ENCODE measurements around the gene PUM2. TPM values are rescaled to one million over a fixed set of nuclear protein-coding genes. Genes with fewer than 3 reads are reported as not detected.
A peak's percentile ranks its signal among the peaks of the same experiment; 100 is the strongest.

The PUM2 gene
- total and polyA plus RNA-seq, 4 donors: 27.4 to 145 (median 51.0) TPM

DNA sequence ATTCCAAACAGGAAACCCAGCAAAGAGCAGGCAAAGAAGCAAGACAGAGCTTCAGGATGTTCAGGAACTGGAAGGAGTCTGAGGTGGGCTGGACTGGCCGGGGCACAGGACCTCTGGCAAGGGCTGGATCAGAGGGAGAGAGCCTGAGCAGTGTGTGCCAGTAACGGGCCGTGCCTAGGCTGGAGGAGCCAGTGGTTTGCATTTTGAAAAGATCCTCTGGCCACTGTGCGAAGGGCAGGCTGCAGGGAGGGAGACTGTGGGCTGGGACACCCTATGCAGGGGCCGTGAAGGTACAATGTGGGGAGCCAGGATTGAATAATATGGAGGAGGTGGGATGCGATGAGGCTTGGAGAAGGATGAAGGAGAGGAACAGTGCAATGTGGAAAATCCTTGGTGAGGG is 119.5 kb downstream of the PUM2 start:
- no peak overlapping the region for H3K9ac ChIP-seq (ENCODE audit: insufficient read depth in 1 of 2, low read length in 2 of 2)

DNA sequence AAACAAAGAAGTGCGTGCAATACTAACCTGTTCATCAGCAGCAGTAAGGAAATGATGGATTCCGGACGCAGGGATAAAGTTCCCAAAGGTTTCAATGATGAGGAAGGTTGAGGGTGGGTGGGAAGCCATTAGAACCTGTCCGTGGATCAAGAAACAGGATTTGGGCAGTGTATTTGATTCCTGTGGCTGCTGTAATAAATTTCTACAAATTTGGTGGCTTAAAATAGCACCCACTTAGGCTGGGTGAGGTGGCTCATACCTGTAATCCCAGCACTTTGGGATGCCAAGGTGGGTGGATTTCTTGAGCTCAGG is 120.6 kb downstream of the PUM2 start:
- no peak overlapping the region for H3K27ac ChIP-seq (ENCODE audit: low read depth in 1 of 2, low read length in 1 of 2)
- WGBS, 2 donors: 83 to 85% methylated on average over 4 of the region's 4 CpGs
- no peak overlapping the region for H3K4me3 ChIP-seq
- DNase-seq (no peak), ATAC-seq (ENCODE audit: insufficient read depth, low FRiP score) (no peak)
- H3K36me3 ChIP-seq (ENCODE audit: control insufficient read depth in 4 of 4, insufficient read depth in 4 of 4, low read length in 4 of 4): no peaks in the 10 kb centered on the region
- H3K27me3 ChIP-seq (ENCODE audit: control insufficient read depth in 3 of 3, insufficient read depth in 3 of 3, low read length in 2 of 3): no peaks in the 10 kb centered on the region
- peaks cover 0 to 10% (median 6%) of the 10 kb centered on the region in 5 donors for H3K4me1 ChIP-seq (ENCODE audit: control insufficient read depth in 5 of 5, insufficient read depth in 5 of 5, low read length in 5 of 5)
- H3K9ac ChIP-seq (ENCODE audit: insufficient read depth in 1 of 2, low read length in 2 of 2): no peak overlapping the region
- no peaks in the 10 kb centered on the region for H3K9me3 ChIP-seq (ENCODE audit: control insufficient read depth in 4 of 4, insufficient read depth in 3 of 4, low read length in 3 of 4)
- TF ChIP-seq, protein P1, sequence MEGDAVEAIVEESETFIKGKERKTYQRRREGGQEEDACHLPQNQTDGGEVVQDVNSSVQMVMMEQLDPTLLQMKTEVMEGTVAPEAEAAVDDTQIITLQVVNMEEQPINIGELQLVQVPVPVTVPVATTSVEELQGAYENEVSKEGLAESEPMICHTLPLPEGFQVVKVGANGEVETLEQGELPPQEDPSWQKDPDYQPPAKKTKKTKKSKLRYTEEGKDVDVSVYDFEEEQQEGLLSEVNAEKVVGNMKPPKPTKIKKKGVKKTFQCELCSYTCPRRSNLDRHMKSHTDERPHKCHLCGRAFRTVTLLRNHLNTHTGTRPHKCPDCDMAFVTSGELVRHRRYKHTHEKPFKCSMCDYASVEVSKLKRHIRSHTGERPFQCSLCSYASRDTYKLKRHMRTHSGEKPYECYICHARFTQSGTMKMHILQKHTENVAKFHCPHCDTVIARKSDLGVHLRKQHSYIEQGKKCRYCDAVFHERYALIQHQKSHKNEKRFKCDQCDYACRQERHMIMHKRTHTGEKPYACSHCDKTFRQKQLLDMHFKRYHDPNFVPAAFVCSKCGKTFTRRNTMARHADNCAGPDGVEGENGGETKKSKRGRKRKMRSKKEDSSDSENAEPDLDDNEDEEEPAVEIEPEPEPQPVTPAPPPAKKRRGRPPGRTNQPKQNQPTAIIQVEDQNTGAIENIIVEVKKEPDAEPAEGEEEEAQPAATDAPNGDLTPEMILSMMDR (IDR thresholded peaks at IDR 0.05; ENCODE audit: control extremely low read depth, extremely low read depth): no peak

More for the DNA sequence above, 119.5 kb downstream of the PUM2 start:
- no peak for DNase-seq
- Histone ChIP-seq H3K27ac (ENCODE audit: low read depth in 1 of 2, low read length in 1 of 2) (peak overlapping the region in 1 of 2 donors; percentile 52), H3K27me3 (ENCODE audit: control insufficient read depth in 3 of 3, insufficient read depth in 3 of 3, low read length in 2 of 3) (no peaks in the 10 kb centered on the region), H3K4me3 (no peak overlapping the region), H3K9me3 (ENCODE audit: control insufficient read depth in 4 of 4, insufficient read depth in 3 of 4, low read length in 3 of 4) (no peaks in the 10 kb centered on the region), H3K4me1 (ENCODE audit: control insufficient read depth in 5 of 5, insufficient read depth in 5 of 5, low read length in 5 of 5) (peaks cover 0 to 10% (median under 1%) of the 10 kb centered on the region in 5 donors), H3K36me3 (ENCODE audit: control insufficient read depth in 4 of 4, insufficient read depth in 4 of 4, low read length in 4 of 4) (no peaks in the 10 kb centered on the region)
- TF ChIP-seq, protein P1 (IDR thresholded peaks at IDR 0.05; ENCODE audit: control extremely low read depth, extremely low read depth): no peak
- WGBS, 2 donors: 83 to 94% methylated on average over 6 of the region's 6 CpGs
- ATAC-seq (ENCODE audit: insufficient read depth, low FRiP score): no peak

DNA sequence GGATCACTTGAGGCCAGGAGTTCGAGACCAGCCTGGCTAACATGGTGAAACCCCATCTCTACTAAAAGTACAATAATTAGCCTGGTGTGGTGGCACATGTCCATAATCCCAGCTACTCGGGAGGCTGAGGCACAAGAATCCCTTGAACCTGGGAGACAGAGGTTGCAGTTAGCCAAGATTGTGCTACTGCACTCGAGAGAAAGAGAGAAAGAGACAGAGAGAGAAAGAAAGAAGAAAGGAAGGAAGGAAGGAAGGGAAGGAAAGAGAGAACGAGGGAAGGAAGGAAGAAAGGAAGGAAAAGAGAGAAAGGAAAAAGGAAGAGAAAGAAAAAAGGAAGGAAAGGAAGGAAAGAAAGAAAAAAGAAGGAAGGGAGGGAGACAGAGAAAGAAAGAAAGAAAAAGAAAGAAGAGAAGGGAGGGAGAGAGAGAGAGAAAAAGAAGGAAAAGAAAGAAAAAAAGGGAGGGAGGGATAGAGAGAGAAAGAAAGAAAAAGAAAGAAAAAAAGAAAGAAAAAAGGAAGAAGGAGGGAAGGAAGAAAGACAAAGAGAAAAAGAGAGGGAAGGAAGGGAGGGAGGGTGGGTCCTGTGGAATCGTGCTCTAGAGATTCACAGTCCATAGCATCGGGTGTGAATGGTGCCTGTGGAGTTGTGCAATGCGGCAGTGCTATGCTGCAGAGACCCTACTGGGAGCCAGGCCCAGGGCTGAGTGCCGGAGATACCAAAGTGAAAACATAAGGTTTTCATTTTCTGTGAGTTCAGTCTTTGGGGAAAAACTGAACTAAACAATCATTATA is 121.1 kb downstream of the PUM2 start:
- Histone ChIP-seq H3K9ac (ENCODE audit: insufficient read depth in 1 of 2, low read length in 2 of 2) (no peak overlapping the region), H3K9me3 (ENCODE audit: control insufficient read depth in 4 of 4, insufficient read depth in 3 of 4, low read length in 3 of 4) (no peaks in the 10 kb centered on the region), H3K27me3 (ENCODE audit: control insufficient read depth in 3 of 3, insufficient read depth in 3 of 3, low read length in 2 of 3) (no peaks in the 10 kb centered on the region), H3K4me3 (no peak overlapping the region), H3K4me1 (ENCODE audit: control insufficient read depth in 5 of 5, insufficient read depth in 5 of 5, low read length in 5 of 5) (peaks cover 0 to 10% (median 6%) of the 10 kb centered on the region in 5 donors), H3K36me3 (ENCODE audit: control insufficient read depth in 4 of 4, insufficient read depth in 4 of 4, low read length in 4 of 4) (no peaks in the 10 kb centered on the region), H3K27ac (ENCODE audit: low read depth in 1 of 2, low read length in 1 of 2) (no peak overlapping the region)
- DNase-seq (no peak), ATAC-seq (ENCODE audit: insufficient read depth, low FRiP score) (no peak)
- WGBS, 2 donors: 82 to 86% methylated on average over 8 of the region's 8 CpGs
- TF ChIP-seq, protein P1 (IDR thresholded peaks at IDR 0.05; ENCODE audit: control extremely low read depth, extremely low read depth): no peak

All from lung (tissue), 12 donors.